Measurements from ENCODE around the gene ZFYVE28.

Gene ZFYVE28

DNA sequence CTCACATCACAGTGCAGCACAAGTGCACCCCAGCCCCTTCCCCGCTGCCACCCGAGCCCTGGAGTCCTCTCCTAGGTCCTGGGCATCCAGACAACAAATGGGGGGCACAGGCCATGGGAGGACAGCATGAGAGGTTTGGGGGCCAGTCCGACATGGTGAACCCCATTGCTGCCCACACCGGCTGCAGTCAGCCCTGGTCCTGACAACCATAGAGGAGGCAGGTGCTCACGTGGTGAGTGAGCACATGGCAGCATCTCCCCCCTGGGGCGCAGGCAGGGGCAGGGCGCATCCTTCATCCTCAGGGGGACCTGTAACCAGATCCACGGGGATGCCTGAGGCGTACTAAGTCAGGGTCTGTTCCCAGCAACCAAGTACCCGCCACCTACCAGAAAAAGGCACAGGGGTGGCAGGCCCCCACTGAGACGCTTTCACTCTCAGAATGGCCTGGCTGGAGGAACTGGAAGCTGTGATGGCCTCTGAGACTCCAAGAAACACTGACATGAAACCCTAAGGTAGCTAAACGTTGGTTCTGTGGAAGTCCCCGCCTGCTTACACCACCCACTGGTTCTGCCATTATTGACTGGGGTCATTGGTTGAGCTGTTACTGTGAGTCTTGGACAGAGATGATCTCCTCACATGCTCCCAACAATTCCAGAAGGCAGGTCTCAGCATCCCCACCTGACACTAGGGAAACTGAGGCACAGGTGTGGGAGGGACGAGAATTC, 6.5 kb downstream of the ZFYVE28 start:
- peaks cover 56% of the 10 kb centered on the region for H3K27me3 ChIP-seq
- H3K27ac ChIP-seq = no peak overlapping the region
- no peaks in the 10 kb centered on the region for H3K9me3 ChIP-seq
- H3K4me1 ChIP-seq = peaks cover 42% of the 10 kb centered on the region
- TF ChIP-seq Cebpa-rat (IDR thresholded peaks at IDR 0.05) = no peak
- peaks cover 53% of the 10 kb centered on the region for H4K20me1 ChIP-seq
- H3K4me2 ChIP-seq = peak overlapping the region; percentile 94
- H3K36me3 ChIP-seq = no peaks in the 10 kb centered on the region
- H3K9ac ChIP-seq = no peak overlapping the region
- H3K4me3 ChIP-seq = no peak overlapping the region

DNA sequence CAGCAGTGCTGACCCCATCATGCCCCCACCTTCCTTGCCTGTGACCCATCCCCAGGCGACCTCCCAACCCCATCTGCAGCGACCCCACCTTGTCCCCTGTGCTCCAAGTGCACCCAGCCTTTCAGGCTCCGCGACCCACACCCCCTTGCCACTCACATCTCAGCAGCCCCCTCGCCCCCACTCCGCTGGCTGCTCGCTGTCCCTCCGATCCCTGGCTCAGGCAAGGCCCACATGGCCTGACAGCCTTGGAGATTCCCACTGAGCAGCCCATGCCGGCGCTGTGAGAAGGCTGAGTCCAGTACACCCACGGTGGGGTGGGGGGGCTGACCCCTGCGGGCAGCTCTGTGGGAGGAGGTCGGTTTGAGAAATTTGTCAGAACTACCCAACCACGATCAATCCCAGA, 9.1 kb downstream of the ZFYVE28 start:
- H3K4me3 ChIP-seq = no peak overlapping the region
- no peaks in the 10 kb centered on the region for H3K9me3 ChIP-seq
- peaks cover 27% of the 10 kb centered on the region for H3K4me1 ChIP-seq
- H3K27me3 ChIP-seq = peaks cover 35% of the 10 kb centered on the region
- H3K27ac ChIP-seq = no peak overlapping the region
- no peak overlapping the region for H3K4me2 ChIP-seq
- no peak for TF ChIP-seq Cebpa-rat (IDR thresholded peaks at IDR 0.05)
- no peak overlapping the region for H3K9ac ChIP-seq
- H3K36me3 ChIP-seq = no peaks in the 10 kb centered on the region
- peaks cover 30% of the 10 kb centered on the region for H4K20me1 ChIP-seq

DNA sequence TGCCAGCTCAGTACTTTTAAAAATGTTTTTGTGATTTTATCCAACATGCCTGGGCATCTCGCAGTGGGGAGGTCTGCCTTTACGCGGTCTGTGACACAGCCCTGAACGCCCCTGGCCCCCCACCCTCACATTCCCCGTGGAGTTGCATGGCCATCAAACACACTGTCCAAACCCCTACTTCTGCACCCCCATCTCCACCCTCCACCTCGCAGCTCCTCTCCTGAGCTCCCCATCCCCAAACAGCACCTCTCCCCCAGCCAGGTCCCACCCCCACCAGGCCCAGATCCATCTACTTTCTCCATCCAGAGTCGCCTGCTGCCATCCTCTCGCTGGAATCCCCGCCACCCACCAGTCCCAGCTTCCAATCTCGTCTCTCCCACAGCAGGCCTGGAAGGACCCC, 9.5 kb downstream of the ZFYVE28 start:
- no peak overlapping the region for H3K4me3 ChIP-seq
- TF ChIP-seq Cebpa-rat (IDR thresholded peaks at IDR 0.05) = no peak
- peaks cover 31% of the 10 kb centered on the region for H3K27me3 ChIP-seq
- H3K36me3 ChIP-seq = no peaks in the 10 kb centered on the region
- H3K4me1 ChIP-seq = peaks cover 22% of the 10 kb centered on the region
- no peaks in the 10 kb centered on the region for H3K9me3 ChIP-seq
- H3K9ac ChIP-seq = no peak overlapping the region
- no peak overlapping the region for H3K27ac ChIP-seq
- no peak overlapping the region for H3K4me2 ChIP-seq
- H4K20me1 ChIP-seq = peaks cover 26% of the 10 kb centered on the region

GRCh38 chr4:2408401-2408958, 10.0 kb downstream of the ZFYVE28 start:
- Histone ChIP-seq H3K27me3 (peaks cover 35% of the 10 kb centered on the region), H3K9ac (no peak overlapping the region), H3K36me3 (no peaks in the 10 kb centered on the region), H3K9me3 (no peaks in the 10 kb centered on the region), H3K4me2 (no peak overlapping the region), H3K4me1 (peaks cover 18% of the 10 kb centered on the region), H3K4me3 (no peak overlapping the region), H4K20me1 (peaks cover 21% of the 10 kb centered on the region), H3K27ac (no peak overlapping the region)
- no peak for TF ChIP-seq Cebpa-rat (IDR thresholded peaks at IDR 0.05)

DNA sequence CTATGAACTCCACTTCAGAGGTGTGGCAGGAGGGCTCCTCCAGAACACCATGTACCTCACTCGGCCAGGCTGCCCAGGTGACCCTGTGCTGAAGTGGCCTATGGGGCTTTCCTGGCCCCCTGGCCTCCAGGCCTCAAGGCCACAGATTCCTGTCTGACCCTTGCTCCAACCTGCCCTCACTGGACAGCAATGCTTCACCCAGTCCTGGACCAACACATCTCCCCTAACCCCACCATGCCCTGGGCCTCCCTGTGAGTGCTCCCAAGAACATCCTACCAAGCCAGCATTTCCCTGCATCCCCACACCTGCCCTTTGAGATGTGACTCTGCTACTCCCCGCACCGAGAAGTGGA, 10.5 kb downstream of the ZFYVE28 start:
- H3K36me3 ChIP-seq = no peaks in the 10 kb centered on the region
- H3K9ac ChIP-seq = no peak overlapping the region
- H3K9me3 ChIP-seq = no peaks in the 10 kb centered on the region
- peaks cover 40% of the 10 kb centered on the region for H3K27me3 ChIP-seq
- H4K20me1 ChIP-seq = peaks cover 21% of the 10 kb centered on the region
- H3K4me3 ChIP-seq = no peak overlapping the region
- H3K4me2 ChIP-seq = no peak overlapping the region
- no peak for TF ChIP-seq Cebpa-rat (IDR thresholded peaks at IDR 0.05)
- peaks cover 12% of the 10 kb centered on the region for H3K4me1 ChIP-seq
- no peak overlapping the region for H3K27ac ChIP-seq

GRCh38 chr4:2406920-2407319, 11.5 kb downstream of the ZFYVE28 start:
- H3K27ac ChIP-seq = no peak overlapping the region
- no peak overlapping the region for H3K4me3 ChIP-seq
- H3K9ac ChIP-seq = no peak overlapping the region
- H3K4me2 ChIP-seq = no peak overlapping the region
- no peaks in the 10 kb centered on the region for H3K9me3 ChIP-seq
- H3K36me3 ChIP-seq = no peaks in the 10 kb centered on the region
- peaks cover 18% of the 10 kb centered on the region for H4K20me1 ChIP-seq
- peaks cover 2% of the 10 kb centered on the region; the same call in 1 of the 2 replicates for H3K4me1 ChIP-seq
- H3K27me3 ChIP-seq = peaks cover 45% of the 10 kb centered on the region
- no peak for TF ChIP-seq Cebpa-rat (IDR thresholded peaks at IDR 0.05)

- Histone ChIP-seq H3K4me3 (no peak overlapping the region), H4K20me1 (peaks cover 17% of the 10 kb centered on the region), H3K27me3 (peaks cover 45% of the 10 kb centered on the region), H3K4me2 (no peak overlapping the region), H3K36me3 (no peaks in the 10 kb centered on the region), H3K27ac (no peak overlapping the region), H3K4me1 (no peaks in the 10 kb centered on the region), H3K9me3 (no peaks in the 10 kb centered on the region), H3K9ac (no peak overlapping the region)
- TF ChIP-seq Cebpa-rat (IDR thresholded peaks at IDR 0.05) = no peak
Measured at GRCh38 chr4:2406406-2406805, 12.0 kb downstream of the ZFYVE28 start.

- Histone ChIP-seq H3K4me1 (no peaks in the 10 kb centered on the region), H3K9me3 (peaks cover 15% of the 10 kb centered on the region; the same call in 1 of the 2 replicates), H3K9ac (no peak overlapping the region), H3K4me3 (no peak overlapping the region), H3K27ac (no peak overlapping the region), H3K36me3 (no peaks in the 10 kb centered on the region), H4K20me1 (peaks cover 19% of the 10 kb centered on the region; the same call in 1 of the 2 replicates), H3K4me2 (no peak overlapping the region), H3K27me3 (peaks cover 57% of the 10 kb centered on the region)
- TF ChIP-seq Cebpa-rat (IDR thresholded peaks at IDR 0.05) = no peak
Measured at GRCh38 chr4:2402941-2403340, 15.5 kb downstream of the ZFYVE28 start.

DNA sequence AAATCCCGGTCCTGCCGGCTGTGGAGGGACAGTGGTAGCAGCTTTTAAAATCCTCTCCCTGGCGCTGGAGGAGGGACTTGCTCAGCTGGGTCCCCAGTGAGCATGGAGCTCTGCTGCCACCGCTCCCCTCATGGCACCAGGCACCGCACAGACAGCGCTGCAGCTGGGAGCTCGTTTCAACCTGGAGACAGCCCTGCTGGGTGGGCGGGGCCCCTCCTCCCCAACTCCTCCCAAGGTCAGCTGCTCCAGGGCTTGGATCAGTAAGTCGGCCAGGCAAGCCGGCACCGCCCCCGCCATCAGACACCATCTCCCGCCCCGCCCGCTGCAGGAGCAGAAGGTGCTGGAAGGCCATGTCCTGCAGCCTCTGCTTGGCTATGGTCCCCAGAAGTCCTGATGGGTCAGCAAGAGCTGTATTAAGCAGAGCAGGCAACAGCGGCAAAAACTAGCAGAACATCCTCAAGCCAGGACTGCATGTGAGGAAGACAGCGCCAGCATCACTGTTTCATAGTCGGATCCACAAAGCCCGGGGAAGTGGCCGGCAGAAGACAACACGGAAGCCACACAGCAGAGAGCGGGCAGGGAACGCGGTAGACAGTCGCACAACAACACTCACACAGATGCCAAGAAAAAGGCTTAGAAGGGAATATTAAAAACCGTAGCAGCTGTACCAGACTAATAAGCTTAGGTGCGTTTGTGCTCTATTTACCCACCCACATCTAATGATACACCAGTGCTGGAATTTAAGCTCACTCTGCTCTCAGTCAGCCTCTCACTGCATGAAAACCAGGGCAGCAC, 16.2 kb downstream of the ZFYVE28 start:
- H3K9ac ChIP-seq = no peak overlapping the region
- no peak for TF ChIP-seq Cebpa-rat (IDR thresholded peaks at IDR 0.05)
- H3K4me1 ChIP-seq = no peaks in the 10 kb centered on the region
- no peak overlapping the region for H3K4me3 ChIP-seq
- peaks cover 15% of the 10 kb centered on the region; the same call in 1 of the 2 replicates for H3K9me3 ChIP-seq
- H3K36me3 ChIP-seq = no peaks in the 10 kb centered on the region
- no peak overlapping the region for H3K4me2 ChIP-seq
- H4K20me1 ChIP-seq = peaks cover 19% of the 10 kb centered on the region; the same call in 1 of the 2 replicates
- H3K27ac ChIP-seq = no peak overlapping the region
- peaks cover 51% of the 10 kb centered on the region for H3K27me3 ChIP-seq

GRCh38 chr4:2401610-2401983, 16.8 kb downstream of the ZFYVE28 start:
- Histone ChIP-seq H3K4me1 (no peaks in the 10 kb centered on the region), H3K27ac (no peak overlapping the region), H3K9me3 (peaks cover 15% of the 10 kb centered on the region; the same call in 1 of the 2 replicates), H3K27me3 (peaks cover 44% of the 10 kb centered on the region), H4K20me1 (peaks cover 19% of the 10 kb centered on the region; the same call in 1 of the 2 replicates), H3K4me2 (no peak overlapping the region), H3K4me3 (no peak overlapping the region), H3K36me3 (no peaks in the 10 kb centered on the region), H3K9ac (no peak overlapping the region)
- TF ChIP-seq Cebpa-rat (IDR thresholded peaks at IDR 0.05) = no peak

Measured in BLaER1 (cell line).